Neuronal stem cell (in vitro differentiated cells): ENCODE measurements around the gene SUGCT.

Source experiments
- DNase-seq: peaks from one replicate; pipeline ENCODE4 v3.0.0-alpha.2; 2013; ENCODE audit warnings: low spot score
- H2AFZ ChIP-seq: one replicate; pipeline ENCODE4 v1.6.1; 2013; ENCODE audit warnings: mild to moderate bottlenecking, low read length, inconsistent platforms
- H2AK5ac ChIP-seq: 2 replicates; pipeline ENCODE4 v1.6.1; 2013; ENCODE audit warnings: low read depth, mild to moderate bottlenecking, inconsistent platforms, low read length, moderate library complexity, mixed read lengths
- H2BK120ac ChIP-seq: 2 replicates; pipeline ENCODE4 v1.6.1; 2013; ENCODE audit warnings: low read depth, mild to moderate bottlenecking, inconsistent platforms, low read length, moderate library complexity, mixed read lengths
- H2BK12ac ChIP-seq: one replicate; pipeline ENCODE4 v1.6.1; 2013; ENCODE audit warnings: low read length, inconsistent platforms
- H2BK15ac ChIP-seq: 2 replicates; pipeline ENCODE4 v1.6.1; 2013; ENCODE audit warnings: mild to moderate bottlenecking, low read length, inconsistent platforms, mixed read lengths
- H2BK5ac ChIP-seq: one replicate; pipeline ENCODE4 v1.6.1; 2013; ENCODE audit warnings: inconsistent platforms, mild to moderate bottlenecking, low read length, moderate library complexity
- H3K14ac ChIP-seq: one replicate; pipeline ENCODE4 v1.6.1; 2013; ENCODE audit warnings: low read length, inconsistent platforms
- H3K18ac ChIP-seq: 2 replicates; pipeline ENCODE4 v1.6.1; 2013; ENCODE audit warnings: low read length, inconsistent platforms
- H3K23ac ChIP-seq: 2 replicates; pipeline ENCODE4 v1.6.1; 2013; ENCODE audit warnings: low read depth, mild to moderate bottlenecking, mixed read lengths, low read length, inconsistent platforms; ENCODE audit not compliant: poor library complexity
- H3K27ac ChIP-seq: replicated peaks from 3 replicates; pipeline ENCODE4 v1.5.1; 2013; ENCODE audit warnings: low read length, inconsistent platforms
- H3K27me3 ChIP-seq, 3 experiments: 2 replicates each; pipeline ENCODE4 v1.6.1; 2013; ENCODE audit warnings: low read length in 3 of 3, mild to moderate bottlenecking in 2 of 3, inconsistent platforms in 1 of 3, low read depth in 1 of 3, mixed read lengths in 1 of 3, moderate library complexity in 1 of 3; ENCODE audit not compliant: control insufficient read depth in 3 of 3, insufficient read depth in 3 of 3
- H3K36me3 ChIP-seq, 2 donors: replicated peaks in 1 of 2; 2 replicates each; pipeline ENCODE4 v1.6.1; 2013; ENCODE audit warnings: low read length in 2 of 2; ENCODE audit not compliant: control insufficient read depth in 2 of 2, insufficient read depth in 2 of 2
- H3K4ac ChIP-seq: 2 replicates; pipeline ENCODE4 v1.6.1; 2013; ENCODE audit warnings: inconsistent platforms, mild to moderate bottlenecking, low read length, moderate library complexity
- H3K4me1 ChIP-seq, 2 donors: 1 replicate in 1 of 2; 2 replicates in 1 of 2; pipeline ENCODE4 v1.6.1; 2013; ENCODE audit warnings: low read length in 2 of 2, low read depth in 1 of 2; ENCODE audit not compliant: control insufficient read depth in 2 of 2, insufficient read depth in 1 of 2
- H3K4me2 ChIP-seq: one replicate; pipeline ENCODE4 v1.6.1; 2013; ENCODE audit warnings: mild to moderate bottlenecking, low read length, inconsistent platforms; ENCODE audit not compliant: insufficient read depth, poor library complexity, severe bottlenecking
- H3K4me3 ChIP-seq, 2 donors: 2 replicates each; pipeline ENCODE4 v1.5.1; 2013; ENCODE audit warnings: low read length in 2 of 2, mild to moderate bottlenecking in 2 of 2, inconsistent platforms in 1 of 2, moderate library complexity in 1 of 2
- H3K79me1 ChIP-seq: one replicate; pipeline ENCODE4 v1.6.1; 2013; ENCODE audit warnings: low read depth, mild to moderate bottlenecking, inconsistent platforms, low read length, moderate library complexity
- H3K9ac ChIP-seq: one replicate; pipeline ENCODE4 v1.6.1; 2013; ENCODE audit warnings: mild to moderate bottlenecking, low read depth, low read length, inconsistent platforms; ENCODE audit not compliant: poor library complexity
- H3K9me3 ChIP-seq, 2 donors: replicated peaks in 1 of 2; 2 replicates each; pipeline versions ENCODE3 to v1.6.1; 2013; ENCODE audit warnings: low read length in 2 of 2, mild to moderate bottlenecking in 2 of 2, inconsistent platforms in 1 of 2, low read depth in 1 of 2, mixed read lengths in 1 of 2, moderate library complexity in 1 of 2; ENCODE audit not compliant: control insufficient read depth in 2 of 2, insufficient read depth in 1 of 2
- H4K8ac ChIP-seq: one replicate; pipeline ENCODE4 v1.6.1; 2013; ENCODE audit warnings: low read depth, mild to moderate bottlenecking, inconsistent platforms, low read length, moderate library complexity
- H4K91ac ChIP-seq: one replicate; pipeline ENCODE4 v1.6.1; 2013; ENCODE audit warnings: low read length, low read depth, mild to moderate bottlenecking, inconsistent platforms; ENCODE audit not compliant: poor library complexity
- WGBS, 2 donors: extraction: QIAGEN DNeasy Blood & Tissue Kit; methylation state at CpG; one replicate each; pipeline ENCODE4 v1.1.7; 2013; ENCODE audit warnings: missing lambda C conversion rate in 2 of 2, mixed read lengths in 1 of 2; ENCODE audit not compliant: insufficient read length in 2 of 2, insufficient replicate concordance in 1 of 2; ENCODE audit errors: extremely low coverage in 2 of 2; 5-methylcytosine and 5-hydroxymethylcytosine counted together

SUGCT gene

GRCh38 chr7:40763319-40764287, 628.8 kb downstream of the SUGCT start:
- no peaks in the 10 kb centered on the region for H3K36me3 ChIP-seq
- H2BK15ac ChIP-seq, result no peak overlapping the region
- no peak overlapping the region for H3K4ac ChIP-seq
- H2BK120ac ChIP-seq, result no peak overlapping the region
- no peak overlapping the region for H2BK12ac ChIP-seq
- H3K9ac ChIP-seq, result no peak overlapping the region
- H3K4me1 ChIP-seq, result peaks cover 0 to 19% of the 10 kb centered on the region in 2 donors
- no peak overlapping the region for H2AFZ ChIP-seq
- DNase-seq, result no peak
- H3K27me3 ChIP-seq, result no peaks in the 10 kb centered on the region
- H2BK5ac ChIP-seq, result no peak overlapping the region
- no peak overlapping the region for H3K4me2 ChIP-seq
- no peak overlapping the region for H3K23ac ChIP-seq
- H3K9me3 ChIP-seq, result no peaks in the 10 kb centered on the region
- no CpG with 5 or more reads among the region's 9 CpGs for WGBS, 2 donors
- H3K18ac ChIP-seq, result no peak overlapping the region
- no peaks in the 10 kb centered on the region for H3K79me1 ChIP-seq
- no peak overlapping the region for H4K91ac ChIP-seq
- H3K14ac ChIP-seq, result no peak overlapping the region
- no peak overlapping the region for H3K4me3 ChIP-seq
- no peak overlapping the region for H2AK5ac ChIP-seq
- no peak overlapping the region for H4K8ac ChIP-seq
- no peak overlapping the region for H3K27ac ChIP-seq

GRCh38 chr7:40765639-40766038, 630.8 kb downstream of the SUGCT start:
- no peak overlapping the region for H3K9ac ChIP-seq
- no peak overlapping the region for H2BK12ac ChIP-seq
- H3K4me1 ChIP-seq, result peaks cover 0 to 21% of the 10 kb centered on the region in 2 donors
- H2AK5ac ChIP-seq, result no peak overlapping the region
- no peak for DNase-seq
- no peak overlapping the region for H2BK5ac ChIP-seq
- no peak overlapping the region for H3K27ac ChIP-seq
- H3K4me3 ChIP-seq, result no peak overlapping the region
- H4K8ac ChIP-seq, result no peak overlapping the region
- no peaks in the 10 kb centered on the region for H3K27me3 ChIP-seq
- H3K23ac ChIP-seq, result no peak overlapping the region
- H2BK120ac ChIP-seq, result no peak overlapping the region
- no peaks in the 10 kb centered on the region for H3K79me1 ChIP-seq
- H3K36me3 ChIP-seq, result no peaks in the 10 kb centered on the region
- no peaks in the 10 kb centered on the region for H3K9me3 ChIP-seq
- WGBS, 2 donors, result no CpG with 5 or more reads among the region's 3 CpGs
- H3K4me2 ChIP-seq, result no peak overlapping the region
- no peak overlapping the region for H3K18ac ChIP-seq
- no peak overlapping the region for H2AFZ ChIP-seq
- no peak overlapping the region for H3K4ac ChIP-seq
- no peak overlapping the region for H4K91ac ChIP-seq
- no peak overlapping the region for H2BK15ac ChIP-seq
- no peak overlapping the region for H3K14ac ChIP-seq

GRCh38 chr7:40772096-40772495, 637.3 kb downstream of the SUGCT start:
- H3K14ac ChIP-seq, result no peak overlapping the region

GRCh38 chr7:40773656-40774055, 638.9 kb downstream of the SUGCT start:
- Histone ChIP-seq H3K4me1 (peaks cover 0 to 5% of the 10 kb centered on the region in 2 donors), H4K91ac (no peak overlapping the region), H2BK12ac (no peak overlapping the region), H3K27me3 (no peaks in the 10 kb centered on the region), H3K9me3 (no peaks in the 10 kb centered on the region), H3K4ac (no peak overlapping the region), H3K9ac (no peak overlapping the region), H3K36me3 (no peaks in the 10 kb centered on the region), H3K23ac (no peak overlapping the region), H3K18ac (no peak overlapping the region), H2BK5ac (no peak overlapping the region), H2AK5ac (no peak overlapping the region), H2BK15ac (no peak overlapping the region), H3K4me3 (no peak overlapping the region), H3K14ac (no peak overlapping the region), H3K4me2 (no peak overlapping the region), H4K8ac (no peak overlapping the region), H3K79me1 (no peaks in the 10 kb centered on the region), H2AFZ (no peak overlapping the region), H2BK120ac (no peak overlapping the region), H3K27ac (no peak overlapping the region)
- DNase-seq, result no peak
- no CpG with 5 or more reads among the region's 3 CpGs for WGBS, 2 donors

More at GRCh38 chr7:40772096-40772495, 637.3 kb downstream of the SUGCT start:
- Histone ChIP-seq H3K4me2 (no peak overlapping the region), H3K4me1 (peaks cover 0 to 2% of the 10 kb centered on the region in 2 donors), H3K79me1 (no peaks in the 10 kb centered on the region), H2BK120ac (no peak overlapping the region), H3K4me3 (no peak overlapping the region), H2AK5ac (no peak overlapping the region), H3K9me3 (no peaks in the 10 kb centered on the region), H2AFZ (no peak overlapping the region), H4K91ac (no peak overlapping the region), H3K36me3 (no peaks in the 10 kb centered on the region), H3K18ac (no peak overlapping the region), H3K27ac (no peak overlapping the region), H2BK15ac (no peak overlapping the region), H4K8ac (no peak overlapping the region), H3K4ac (no peak overlapping the region), H2BK12ac (no peak overlapping the region), H2BK5ac (no peak overlapping the region), H3K9ac (no peak overlapping the region), H3K23ac (no peak overlapping the region), H3K27me3 (no peaks in the 10 kb centered on the region)
- WGBS, 2 donors, result no CpG with 5 or more reads among the region's 3 CpGs
- no peak for DNase-seq
